Posterior cingulate gyrus (tissue), 11 donors: ENCODE data around the gene CTAGE8.
"Not testable (repeated sequence)": the region's sequence is repeated elsewhere in the genome, so short reads cannot be mapped to it uniquely, and the experiment has no call there.

Experiments used
- DNase-seq, 10 donors: peaks; one replicate each; pipeline versions ENCODE4 v3.0.0 to v3.0.0-alpha.2; 2020 to 2021; ENCODE audit warnings: mixed read lengths in 3 of 10
- intact Hi-C: fragments of 100-400 bp; cut with DNase I; formaldehyde crosslinking; loops from one replicate; pipeline ENCODE4 v1.15.1; 2023

CTAGE8 gene

GRCh38 chr7:144262128-144262527 lies 7.0 kb downstream of the CTAGE8 start:
- intact Hi-C loops, DNase-seq: not testable (repeated sequence)

GRCh38 chr7:144259067-144259466 lies 10.0 kb downstream of the CTAGE8 start:
- DNase-seq, intact Hi-C loops: not testable (repeated sequence)

DNA sequence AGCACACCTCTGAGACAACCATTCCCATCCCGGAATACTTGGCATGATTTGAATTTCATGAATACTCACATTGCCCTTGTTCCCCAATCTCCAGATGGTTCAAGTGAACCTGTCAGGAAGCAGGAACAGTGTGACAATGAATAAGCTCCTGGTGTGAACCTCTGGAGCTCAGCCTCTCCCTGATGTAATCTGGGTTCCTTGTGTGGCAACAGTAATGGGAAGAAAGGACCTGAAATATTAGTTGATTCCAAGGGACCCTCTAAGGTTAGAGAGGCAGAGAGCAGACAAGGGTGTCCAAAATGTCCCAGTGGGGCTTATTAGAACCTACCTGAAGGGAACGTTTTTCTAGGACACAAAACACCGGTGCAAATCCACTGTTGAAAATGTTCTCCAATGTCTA lies 13.0 kb downstream of the CTAGE8 start:
- no peak for DNase-seq
- intact Hi-C loops, result no loop called here

GRCh38 chr7:144255471-144255897 lies 13.6 kb downstream of the CTAGE8 start:
- peak in 2 of 10 donors; percentile 28 to 51 for DNase-seq
- intact Hi-C loops, result no loop called here

DNA sequence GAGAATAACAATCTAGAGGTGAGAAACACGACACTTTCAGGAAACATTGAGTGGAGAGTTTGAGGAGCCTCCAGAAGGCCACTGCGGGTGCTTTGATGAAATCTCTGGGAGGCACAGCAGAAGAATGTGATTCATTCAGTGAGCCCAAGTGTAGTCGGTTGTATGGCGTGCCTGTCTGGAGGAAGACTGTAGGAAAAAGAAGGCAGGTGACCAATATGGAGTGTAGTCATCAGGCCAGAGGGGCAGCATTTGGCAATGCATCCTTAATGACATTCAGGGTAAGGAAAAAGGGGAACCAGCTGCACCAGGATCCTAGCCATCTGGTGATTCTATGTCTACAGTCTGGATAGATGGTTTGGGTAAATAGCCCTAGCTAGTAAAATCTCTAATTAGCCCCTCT lies 16.8 kb downstream of the CTAGE8 start:
- intact Hi-C loops, DNase-seq: not testable (repeated sequence)

DNA sequence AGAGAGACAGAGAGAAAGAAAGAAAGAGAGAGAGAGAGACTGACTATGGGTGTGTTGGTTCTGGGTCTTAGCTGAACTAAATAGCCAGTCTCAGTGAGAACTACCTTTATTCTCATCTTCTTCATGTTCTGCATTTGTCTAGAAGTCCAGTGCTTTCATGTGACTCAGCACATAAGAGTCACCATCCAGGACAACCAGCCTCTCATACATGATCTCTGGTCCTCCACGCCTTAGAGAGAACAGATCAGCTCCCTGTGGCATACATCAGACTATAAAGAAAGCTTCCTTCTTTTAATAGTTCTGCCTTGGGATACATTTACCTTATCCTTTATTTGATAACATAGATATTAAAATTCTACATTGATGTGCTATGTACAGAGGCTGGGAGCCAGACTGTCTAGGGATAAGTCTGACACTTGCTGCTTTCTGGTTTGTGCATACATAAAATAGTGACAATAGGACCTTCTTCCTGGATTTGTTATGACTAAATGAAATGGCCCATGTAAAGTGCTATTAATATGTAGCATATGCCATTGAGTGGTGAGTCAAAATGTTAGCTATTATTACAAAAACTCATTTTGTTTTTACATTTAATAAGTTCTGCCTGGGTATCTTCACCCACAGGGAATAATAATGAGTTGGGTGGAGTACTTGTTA lies 21.3 kb downstream of the CTAGE8 start:
- DNase-seq, intact Hi-C loops: not testable (repeated sequence)

GRCh38 chr7:144246967-144247366 lies 22.1 kb downstream of the CTAGE8 start:
- intact Hi-C loops, result not testable (repeated sequence)

DNA sequence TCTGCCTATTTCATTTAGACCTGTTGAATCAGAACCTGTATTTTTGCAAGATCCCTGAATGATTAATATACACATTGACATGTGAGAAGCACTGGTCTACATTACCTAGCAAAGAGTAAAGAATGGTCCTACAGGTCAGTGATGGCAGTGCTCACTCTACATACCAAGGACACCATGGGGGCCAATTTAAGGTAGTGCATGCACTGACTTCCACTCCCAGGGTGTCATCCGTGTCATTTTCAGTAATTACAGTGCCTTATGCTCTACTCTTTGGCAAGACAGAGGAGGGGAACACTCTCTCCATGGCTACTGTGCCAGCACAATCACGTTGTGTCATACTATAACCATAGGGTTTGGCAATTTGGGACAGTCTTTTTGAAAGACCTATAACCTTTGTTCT lies 23.7 kb downstream of the CTAGE8 start:
- intact Hi-C loops, DNase-seq: not testable (repeated sequence)

More at GRCh38 chr7:144246967-144247366, 22.1 kb downstream of the CTAGE8 start:
- DNase-seq, result not testable (repeated sequence)

DNA sequence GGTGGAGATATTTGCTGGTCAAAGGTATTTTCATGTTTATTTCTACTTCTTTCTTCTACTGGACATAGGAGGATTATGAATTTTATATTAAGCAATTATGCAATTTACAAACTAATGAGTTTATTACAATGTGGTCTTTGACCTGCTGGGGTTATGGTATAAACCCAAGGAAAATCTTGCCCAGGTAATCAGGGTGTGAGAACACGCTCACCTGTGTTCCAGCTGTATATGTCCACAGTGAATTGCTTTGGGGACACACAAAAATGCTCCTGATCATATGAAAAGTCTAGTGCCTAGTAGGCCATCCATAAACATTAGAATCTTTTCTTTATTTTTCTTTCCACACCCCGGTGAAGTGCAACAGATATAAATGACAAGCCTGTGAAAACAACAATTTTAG lies 29.7 kb downstream of the CTAGE8 start, which contains the start of gene OR2A42:
OR2A42 (minus strand) TSS at position 241 of the 400 bp plus-strand sequence. CDS start 6,762 bp downstream, outside the sequence.
- intact Hi-C loops, DNase-seq: not testable (repeated sequence)

DNA sequence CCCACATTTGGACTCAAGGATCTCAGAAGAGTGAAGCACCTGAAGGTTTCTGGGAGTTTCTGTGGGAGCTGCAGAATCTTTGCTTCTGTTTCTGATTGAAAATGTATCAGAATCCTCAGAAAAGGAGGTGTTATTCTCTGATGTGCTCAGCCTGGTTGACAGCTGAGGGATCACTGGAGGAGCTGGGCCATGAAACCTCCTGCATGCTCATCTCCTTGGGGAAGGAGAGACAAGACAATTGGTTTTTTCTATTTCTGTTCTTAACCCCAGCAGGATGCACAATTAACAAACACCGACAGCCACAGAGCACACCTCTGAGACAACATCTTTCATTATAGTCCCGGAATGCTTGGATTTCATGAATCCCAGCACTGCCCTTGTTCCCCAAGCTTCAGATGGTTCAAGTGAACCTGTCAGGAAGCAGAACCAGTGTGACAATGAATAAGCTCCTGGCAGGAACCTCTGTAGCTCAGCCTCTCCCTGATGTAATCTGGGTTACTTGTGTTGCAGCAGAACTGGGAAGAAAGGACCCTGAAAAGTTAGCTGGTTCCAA lies 30.5 kb downstream of the CTAGE8 start:
- intact Hi-C loops, result not testable (repeated sequence)
- DNase-seq, result peak in 2 of 10 donors; percentile 11 to 24

DNA sequence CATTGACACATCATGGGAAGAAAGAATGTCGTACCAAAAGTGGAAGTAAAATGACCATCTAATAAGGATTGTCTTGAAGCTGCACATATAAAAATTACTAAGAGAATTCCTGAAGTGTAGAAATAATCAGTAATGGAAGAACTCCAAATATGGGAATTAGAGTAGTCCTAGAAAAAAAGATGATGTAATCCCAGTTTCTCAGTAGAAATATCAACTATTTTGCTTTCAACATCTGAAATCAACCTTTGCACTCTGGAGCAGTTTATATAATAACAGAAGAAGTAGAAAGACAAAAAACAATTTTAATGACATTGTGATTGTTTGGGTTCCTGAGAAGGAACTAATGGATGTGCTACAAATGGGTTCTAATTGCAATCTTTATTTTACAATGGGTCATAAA lies 36.0 kb downstream of the CTAGE8 start:
- intact Hi-C loops, DNase-seq: not testable (repeated sequence)

DNA sequence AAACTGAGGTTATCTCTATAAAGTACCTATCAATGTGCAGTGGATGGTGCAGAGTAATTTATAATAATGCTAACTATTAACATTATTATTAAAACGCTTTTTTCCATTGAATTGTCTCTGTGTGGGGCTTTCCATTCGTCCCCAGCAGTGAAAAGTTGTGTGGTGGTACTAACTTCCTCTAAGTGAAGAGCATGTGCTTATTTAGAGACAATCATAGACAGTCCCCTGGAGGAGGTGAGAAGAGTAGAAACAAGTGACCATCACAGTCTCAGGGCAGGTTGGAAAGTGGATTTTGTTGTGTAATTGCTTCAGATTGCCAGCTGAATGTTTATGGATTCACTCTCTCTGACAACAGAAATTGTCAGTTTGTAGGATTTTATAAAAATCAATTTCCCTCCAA lies 38.1 kb downstream of the CTAGE8 start:
- DNase-seq, intact Hi-C loops: not testable (repeated sequence)

GRCh38 chr7:144228810-144229209 lies 40.3 kb downstream of the CTAGE8 start:
- peak in 1 of 10 donors; percentile 60 for DNase-seq
- intact Hi-C loops, result not testable (repeated sequence)

DNA sequence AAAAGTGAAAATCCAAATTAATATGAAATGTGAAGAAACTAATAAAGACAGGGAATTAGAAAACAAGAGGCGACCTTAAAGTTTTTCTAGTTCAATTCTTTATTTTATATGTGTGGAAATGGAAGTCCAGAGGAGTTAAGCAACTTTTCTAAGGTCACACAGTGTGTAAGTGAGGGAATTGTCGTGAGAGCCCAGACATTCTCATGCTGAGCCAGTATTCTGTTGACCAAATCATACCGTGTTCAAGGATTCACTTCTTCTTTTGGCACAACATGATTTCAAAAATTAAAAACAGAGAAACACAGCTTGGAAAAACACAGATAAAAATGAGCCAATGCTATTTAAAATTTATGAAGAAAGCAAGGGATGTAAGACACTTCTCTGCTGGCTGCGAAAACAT lies 42.2 kb downstream of the CTAGE8 start:
- DNase-seq, result peak in 1 of 10 donors; percentile 3
- intact Hi-C loops, result not testable (repeated sequence)

DNA sequence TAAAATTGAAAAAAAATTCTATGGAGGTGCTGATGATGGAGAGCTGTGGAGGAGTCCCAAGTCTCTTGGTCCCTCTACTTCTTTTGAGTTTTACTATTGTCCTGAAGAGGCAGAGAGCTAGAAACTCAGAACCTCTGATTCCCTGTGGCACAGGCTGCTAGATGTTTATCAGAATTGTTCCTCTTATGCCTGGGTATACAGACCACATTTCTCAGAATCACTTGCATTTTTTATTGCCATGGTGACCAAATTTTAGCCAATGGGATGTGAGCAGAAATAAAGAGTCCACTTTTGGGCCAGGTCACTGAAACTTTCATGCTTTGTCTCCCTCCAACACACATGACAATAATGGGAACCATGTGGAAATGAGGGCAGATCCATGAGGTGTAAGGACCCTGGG lies 45.4 kb downstream of the CTAGE8 start:
- intact Hi-C loops, DNase-seq: not testable (repeated sequence)

DNA sequence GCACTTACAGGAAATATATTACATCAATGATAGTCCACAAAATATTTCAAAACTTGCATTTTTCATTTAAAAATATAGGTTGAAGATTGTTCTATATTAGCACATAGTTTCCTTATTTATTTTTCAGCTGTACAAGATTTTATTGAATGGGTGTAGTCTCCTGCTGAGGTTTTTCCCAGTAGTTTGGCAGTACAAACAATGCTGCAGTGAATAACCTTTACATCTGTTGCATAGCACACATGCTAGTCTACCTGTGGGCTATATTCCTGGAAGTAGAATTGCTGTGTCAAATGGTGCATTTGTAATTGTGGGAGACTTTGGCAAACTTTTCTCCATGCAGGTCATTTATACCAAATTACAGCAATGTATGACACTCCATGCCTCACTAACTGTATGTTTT lies 48.6 kb downstream of the CTAGE8 start:
- intact Hi-C loops, DNase-seq: not testable (repeated sequence)

- DNase-seq, intact Hi-C loops: not testable (repeated sequence)
Observed at GRCh38 chr7:144219149-144219548, 49.9 kb downstream of the CTAGE8 start.

- DNase-seq, result peak in 2 of 10 donors; percentile 17 to 31
- intact Hi-C loops, result not testable (repeated sequence)
Observed at GRCh38 chr7:144218581-144218980, 50.5 kb downstream of the CTAGE8 start.

GRCh38 chr7:144217200-144217599 lies 51.9 kb downstream of the CTAGE8 start:
- DNase-seq, result peak in 1 of 10 donors; percentile 7
- intact Hi-C loops, result not testable (repeated sequence)
